DOHH2 (cell line): ENCODE measurements around the gene ZIC2.

Experiments used
- H3F3A ChIP-seq: fragments of 200-600 bp; sonication (generic), shearing (Covaris generic); 2 replicates; pipeline ENCODE4 v1.6.0; 2016; ENCODE audit warnings: antibody characterized with exemption, mild to moderate bottlenecking; ENCODE audit not compliant: control insufficient read depth, insufficient read depth
- H3K27ac ChIP-seq: fragments of 200-600 bp; sonication (generic); 2 replicates; pipeline ENCODE4 v1.5.1; 2014; ENCODE audit warnings: low read depth, mild to moderate bottlenecking, low read length, moderate library complexity
- H3K27me3 ChIP-seq: fragments of 200-600 bp; sonication (generic); 2 replicates; pipeline ENCODE4 v1.6.1; 2014; ENCODE audit warnings: mild to moderate bottlenecking, low read length, mixed read lengths; ENCODE audit not compliant: control insufficient read depth
- H3K36me3 ChIP-seq: fragments of 200-600 bp; sonication (generic); 2 replicates; pipeline ENCODE4 v1.6.1; 2014; ENCODE audit warnings: mild to moderate bottlenecking, low read length, moderate library complexity, mixed read lengths; ENCODE audit not compliant: control insufficient read depth
- H3K4me1 ChIP-seq: fragments of 200-600 bp; sonication (generic); 2 replicates; pipeline ENCODE4 v1.6.1; 2014; ENCODE audit warnings: mild to moderate bottlenecking, low read length, mixed read lengths; ENCODE audit not compliant: control insufficient read depth
- H3K4me2 ChIP-seq: fragments of 200-600 bp; sonication (generic); 2 replicates; pipeline ENCODE4 v1.6.0; 2014; ENCODE audit warnings: mild to moderate bottlenecking, low read length, moderate library complexity
- H3K4me3 ChIP-seq: fragments of 200-600 bp; sonication (generic); 2 replicates; pipeline ENCODE4 v1.5.1; 2014; ENCODE audit warnings: mild to moderate bottlenecking, low read length, mixed read lengths
- H3K79me2 ChIP-seq: fragments of 200-600 bp; sonication (generic); 2 replicates; pipeline ENCODE4 v1.6.1; 2014; ENCODE audit warnings: mild to moderate bottlenecking, low read length, mixed read lengths; ENCODE audit not compliant: control insufficient read depth
- H3K9me2 ChIP-seq: fragments of 200-600 bp; sonication (generic); replicated peaks from 2 replicates; pipeline ENCODE4 v1.6.1; 2014; ENCODE audit warnings: mild to moderate bottlenecking, low read length, mixed read lengths; ENCODE audit not compliant: control insufficient read depth
- H3K9me3 ChIP-seq: fragments of 200-600 bp; sonication (generic); 2 replicates; pipeline ENCODE4 v1.6.1; 2014; ENCODE audit warnings: antibody characterized with exemption, low read length, mixed read lengths; ENCODE audit not compliant: control insufficient read depth, insufficient read depth
- H4K20me1 ChIP-seq: fragments of 200-600 bp; sonication (generic); 2 replicates; pipeline ENCODE4 v1.6.0; 2014; ENCODE audit warnings: low read depth, mild to moderate bottlenecking, antibody characterized with exemption, low read length, moderate library complexity; ENCODE audit not compliant: control insufficient read depth, insufficient read depth
- EZH2phosphoT487 ChIP-seq: fragments of 200-600 bp; sonication (generic); IDR thresholded peaks from 2 replicates; pipeline ENCODE4 v1.6.1; 2017; ENCODE audit warnings: borderline replicate concordance, mild to moderate bottlenecking, antibody characterized with exemption, low read length, moderate library complexity, mixed read lengths
- TF ChIP-seq, protein P1 (sequence below): fragments of 200-600 bp; sonication (generic); IDR thresholded peaks from one replicate; pipeline ENCODE4 v1.5.1; 2014; ENCODE audit warnings: antibody characterized with exemption, mild to moderate bottlenecking, low read depth, low read length; ENCODE audit not compliant: poor library complexity, severe bottlenecking

ZIC2 gene

DNA sequence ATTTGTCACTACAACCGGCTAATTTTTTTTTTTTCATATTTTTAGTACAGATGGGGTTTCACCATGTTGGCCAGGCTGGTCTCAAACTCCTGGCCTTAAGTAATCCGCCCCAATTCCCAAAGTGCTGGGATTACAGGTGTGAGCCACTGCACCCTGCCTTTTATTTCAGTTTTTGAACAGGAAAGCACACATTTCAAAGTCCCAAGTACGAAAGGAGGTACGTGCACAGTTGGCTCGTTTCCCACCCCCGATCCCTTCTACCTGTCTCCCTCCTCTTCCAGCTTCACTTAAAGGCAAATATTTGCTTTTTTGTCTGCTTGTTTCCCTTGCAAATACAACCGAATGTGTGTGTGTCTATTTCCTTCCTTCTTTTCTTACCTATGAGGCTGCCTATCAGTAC is 40.5 kb upstream of the ZIC2 start:
- Histone ChIP-seq H3K9me3 (no peaks in the 10 kb centered on the region), H4K20me1 (no peaks in the 10 kb centered on the region), H3K27me3 (no peaks in the 10 kb centered on the region), H3K4me1 (no peaks in the 10 kb centered on the region), H3K9me2 (no peaks in the 10 kb centered on the region), H3F3A (no peaks in the 10 kb centered on the region), H3K4me2 (no peak overlapping the region), H3K27ac (no peak overlapping the region), H3K4me3 (no peak overlapping the region), H3K79me2 (no peaks in the 10 kb centered on the region), H3K36me3 (no peaks in the 10 kb centered on the region)
- TF ChIP-seq, protein P1, sequence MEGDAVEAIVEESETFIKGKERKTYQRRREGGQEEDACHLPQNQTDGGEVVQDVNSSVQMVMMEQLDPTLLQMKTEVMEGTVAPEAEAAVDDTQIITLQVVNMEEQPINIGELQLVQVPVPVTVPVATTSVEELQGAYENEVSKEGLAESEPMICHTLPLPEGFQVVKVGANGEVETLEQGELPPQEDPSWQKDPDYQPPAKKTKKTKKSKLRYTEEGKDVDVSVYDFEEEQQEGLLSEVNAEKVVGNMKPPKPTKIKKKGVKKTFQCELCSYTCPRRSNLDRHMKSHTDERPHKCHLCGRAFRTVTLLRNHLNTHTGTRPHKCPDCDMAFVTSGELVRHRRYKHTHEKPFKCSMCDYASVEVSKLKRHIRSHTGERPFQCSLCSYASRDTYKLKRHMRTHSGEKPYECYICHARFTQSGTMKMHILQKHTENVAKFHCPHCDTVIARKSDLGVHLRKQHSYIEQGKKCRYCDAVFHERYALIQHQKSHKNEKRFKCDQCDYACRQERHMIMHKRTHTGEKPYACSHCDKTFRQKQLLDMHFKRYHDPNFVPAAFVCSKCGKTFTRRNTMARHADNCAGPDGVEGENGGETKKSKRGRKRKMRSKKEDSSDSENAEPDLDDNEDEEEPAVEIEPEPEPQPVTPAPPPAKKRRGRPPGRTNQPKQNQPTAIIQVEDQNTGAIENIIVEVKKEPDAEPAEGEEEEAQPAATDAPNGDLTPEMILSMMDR, result no peak
- TF ChIP-seq EZH2phosphoT487, result no peak

- TF ChIP-seq, protein P1, result no peak
- no peak for TF ChIP-seq EZH2phosphoT487
- H3F3A ChIP-seq, result no peaks in the 10 kb centered on the region
- H3K36me3 ChIP-seq, result no peaks in the 10 kb centered on the region
- H3K79me2 ChIP-seq, result no peaks in the 10 kb centered on the region
- no peaks in the 10 kb centered on the region for H3K4me1 ChIP-seq
- H3K9me2 ChIP-seq, result no peaks in the 10 kb centered on the region
- no peaks in the 10 kb centered on the region for H3K9me3 ChIP-seq
- no peaks in the 10 kb centered on the region for H3K27me3 ChIP-seq
- H3K4me2 ChIP-seq, result no peak overlapping the region
- H4K20me1 ChIP-seq, result no peaks in the 10 kb centered on the region
- no peak overlapping the region for H3K27ac ChIP-seq
- H3K4me3 ChIP-seq, result no peak overlapping the region
These were observed 39.7 kb upstream of the ZIC2 start for GRCh38 chr13:99941911-99942310.

- H3K9me3 ChIP-seq, result no peaks in the 10 kb centered on the region
- no peaks in the 10 kb centered on the region for H3K79me2 ChIP-seq
- no peak overlapping the region for H3K4me2 ChIP-seq
These were observed 37.5 kb upstream of the ZIC2 start for GRCh38 chr13:99944102-99944501.

More at GRCh38 chr13:99944102-99944501, 37.5 kb upstream of the ZIC2 start:
- no peaks in the 10 kb centered on the region for H3K9me2 ChIP-seq
- H3K27me3 ChIP-seq, result no peaks in the 10 kb centered on the region
- no peaks in the 10 kb centered on the region for H3K4me1 ChIP-seq
- no peak overlapping the region for H3K27ac ChIP-seq
- no peak overlapping the region for H3K4me3 ChIP-seq
- H4K20me1 ChIP-seq, result no peaks in the 10 kb centered on the region
- no peaks in the 10 kb centered on the region for H3K36me3 ChIP-seq
- no peak for TF ChIP-seq EZH2phosphoT487
- TF ChIP-seq, protein P1, result no peak
- no peaks in the 10 kb centered on the region for H3F3A ChIP-seq
